Keratinocyte (primary cell): Measurements from ENCODE around the gene MRPL44. TPM values are rescaled to one million over a fixed set of nuclear protein-coding genes. Genes with fewer than 3 reads are reported as not detected.

Experiments
- DNase-seq: peaks from one replicate; pipeline ENCODE4 v3.0.0-alpha.2; 2011; ENCODE audit warnings: low read depth, missing footprints, low spot score
- FAIRE-seq: peaks from 2 replicates; lab custom pipeline; 2011; peaks lifted over from hg19 to GRCh38; lab: Jason Lieb, UNC
- H2AFZ ChIP-seq: 2 replicates; pipeline ENCODE4 v1.6.0; 2012; ENCODE audit warnings: low read length, control low read depth, inconsistent platforms; ENCODE audit not compliant: control insufficient read depth
- H3K27ac ChIP-seq: 2 replicates; pipeline ENCODE4 v1.5.1; 2011; ENCODE audit warnings: low read length; ENCODE audit not compliant: control insufficient read depth, insufficient read depth
- H3K27me3 ChIP-seq: 3 replicates; pipeline ENCODE4 v1.6.0; 2011; ENCODE audit warnings: low read length; ENCODE audit not compliant: control insufficient read depth, insufficient read depth; ENCODE audit errors: extremely low read depth
- H3K36me3 ChIP-seq, 2 experiments: 2 replicates in 1 of 2; 3 replicates in 1 of 2; pipeline ENCODE4 v1.5.1; 2011; ENCODE audit warnings: low read length in 2 of 2, mild to moderate bottlenecking in 1 of 2; ENCODE audit not compliant: control insufficient read depth in 2 of 2, insufficient read depth in 2 of 2; ENCODE audit errors: extremely low read depth in 1 of 2
- H3K4me1 ChIP-seq: 3 replicates; pipeline ENCODE4 v1.5.1; 2011; ENCODE audit warnings: low read length; ENCODE audit not compliant: control insufficient read depth, insufficient read depth; ENCODE audit errors: extremely low read depth
- H3K4me2 ChIP-seq: 3 replicates; pipeline ENCODE4 v1.6.0; 2011; ENCODE audit warnings: low read depth, low read length; ENCODE audit not compliant: control insufficient read depth, insufficient read depth; ENCODE audit errors: extremely low read depth
- H3K4me3 ChIP-seq, 3 experiments: fragments of 200-600 bp in 1 of 3; sonication (generic) in 1 of 3; 2 replicates in 2 of 3; 3 replicates in 1 of 3; pipeline ENCODE4 v1.5.1; 2011 to 2016; ENCODE audit warnings: low read length in 3 of 3, mild to moderate bottlenecking in 3 of 3, control low read depth in 2 of 3, inconsistent platforms in 1 of 3, low read depth in 1 of 3, mixed read lengths in 1 of 3, mixed run types in 1 of 3, moderate library complexity in 1 of 3; ENCODE audit not compliant: control insufficient read depth in 2 of 3, insufficient read depth in 2 of 3; ENCODE audit errors: extremely low read depth in 1 of 3
- H3K79me2 ChIP-seq: 2 replicates; pipeline ENCODE4 v1.6.0; 2012; ENCODE audit warnings: low read length; ENCODE audit not compliant: control insufficient read depth, insufficient read depth
- H3K9ac ChIP-seq: 3 replicates; pipeline ENCODE4 v1.6.0; 2011; ENCODE audit warnings: low read length; ENCODE audit not compliant: control insufficient read depth, insufficient read depth; ENCODE audit errors: extremely low read depth
- H3K9me1 ChIP-seq: 3 replicates; pipeline ENCODE4 v1.6.0; 2011; ENCODE audit warnings: low read length; ENCODE audit not compliant: control insufficient read depth, insufficient read depth; ENCODE audit errors: extremely low read depth
- H3K9me3 ChIP-seq: 2 replicates; pipeline ENCODE4 v1.5.1; 2012; ENCODE audit warnings: low read depth, low read length; ENCODE audit not compliant: control insufficient read depth
- H4K20me1 ChIP-seq: 3 replicates; pipeline ENCODE4 v1.6.0; 2011; ENCODE audit warnings: low read length; ENCODE audit not compliant: control insufficient read depth, insufficient read depth; ENCODE audit errors: extremely low read depth
- EZH2 ChIP-seq: IDR thresholded peaks from one replicate; pipeline ENCODE4 v1.6.1; 2012; ENCODE audit warnings: inconsistent platforms, mild to moderate bottlenecking, low read length, moderate library complexity
- dilution Hi-C: fragments of 300-500 bp; cut with MboI; formaldehyde crosslinking; loops from one replicate; pipeline ENCODE4 v1.7.0; 2020; ENCODE audit warnings: low sequenced_read_pairs; ENCODE audit not compliant: extremely low pct_ligation_motif_present
- polyA plus RNA-seq, 5 experiments: library from polyadenylated mRNA; depleted of rRNA in 3 of 5; stranded (reverse) in 3 of 5; stranded (forward) in 1 of 5; unstranded in 1 of 5; fragments of >200 nt; gene quantifications; 1 replicate in 1 of 5; 2 replicates in 3 of 5; 3 replicates in 1 of 5; pipeline versions ENCODE4 v1.2.1 to v1.2.3, GENCODE V29; 2011 to 2012; ENCODE audit warnings: missing spikeins in 2 of 5, low read depth in 1 of 5, low replicate concordance in 1 of 5
- TF ChIP-seq, protein P1 (sequence below), 3 experiments: IDR thresholded peaks in 1 of 3; conservative IDR thresholded peaks in 1 of 3; optimal IDR thresholded peaks in 1 of 3; 2 replicates in 2 of 3; 3 replicates in 1 of 3; pipeline versions ENCODE3 to v1.5.1; 2011; ENCODE audit warnings: low read length in 3 of 3, mild to moderate bottlenecking in 3 of 3, moderate library complexity in 2 of 3, control low read depth in 1 of 3, inconsistent platforms in 1 of 3; ENCODE audit not compliant: insufficient read depth in 2 of 3; ENCODE audit errors: extremely low read depth in 1 of 3

Gene MRPL44
- polyA plus RNA-seq, 1 donor (not counting 4 experiments of a cell fraction or from before 2014, with no cell fraction given): 27.1 TPM

- no peaks in the 10 kb centered on the region for H4K20me1 ChIP-seq
- H3K27me3 ChIP-seq: no peaks in the 10 kb centered on the region
- FAIRE-seq (no peak), DNase-seq (no peak)
- H3K4me2 ChIP-seq: no peak overlapping the region
- H3K27ac ChIP-seq: no peak overlapping the region
- H3K4me3 ChIP-seq: no peak overlapping the region
- peaks cover 27% of the 10 kb centered on the region for H3K4me1 ChIP-seq
- no peak overlapping the region for H3K9ac ChIP-seq
- H3K9me3 ChIP-seq: no peaks in the 10 kb centered on the region
- H3K79me2 ChIP-seq: peaks cover 22% of the 10 kb centered on the region
- dilution Hi-C loops: no loop called here
- H3K9me1 ChIP-seq: no peaks in the 10 kb centered on the region
- H2AFZ ChIP-seq: no peak overlapping the region
- peaks cover 0 to 2% of the 10 kb centered on the region in 2 experiments for H3K36me3 ChIP-seq
- TF ChIP-seq, protein P1, sequence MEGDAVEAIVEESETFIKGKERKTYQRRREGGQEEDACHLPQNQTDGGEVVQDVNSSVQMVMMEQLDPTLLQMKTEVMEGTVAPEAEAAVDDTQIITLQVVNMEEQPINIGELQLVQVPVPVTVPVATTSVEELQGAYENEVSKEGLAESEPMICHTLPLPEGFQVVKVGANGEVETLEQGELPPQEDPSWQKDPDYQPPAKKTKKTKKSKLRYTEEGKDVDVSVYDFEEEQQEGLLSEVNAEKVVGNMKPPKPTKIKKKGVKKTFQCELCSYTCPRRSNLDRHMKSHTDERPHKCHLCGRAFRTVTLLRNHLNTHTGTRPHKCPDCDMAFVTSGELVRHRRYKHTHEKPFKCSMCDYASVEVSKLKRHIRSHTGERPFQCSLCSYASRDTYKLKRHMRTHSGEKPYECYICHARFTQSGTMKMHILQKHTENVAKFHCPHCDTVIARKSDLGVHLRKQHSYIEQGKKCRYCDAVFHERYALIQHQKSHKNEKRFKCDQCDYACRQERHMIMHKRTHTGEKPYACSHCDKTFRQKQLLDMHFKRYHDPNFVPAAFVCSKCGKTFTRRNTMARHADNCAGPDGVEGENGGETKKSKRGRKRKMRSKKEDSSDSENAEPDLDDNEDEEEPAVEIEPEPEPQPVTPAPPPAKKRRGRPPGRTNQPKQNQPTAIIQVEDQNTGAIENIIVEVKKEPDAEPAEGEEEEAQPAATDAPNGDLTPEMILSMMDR (optimal IDR thresholded peaks at IDR 0.05 in 1 of 3, IDR thresholded peaks at IDR 0.05 in 1 of 3, conservative IDR thresholded peaks at IDR 0.05 in 1 of 3; ENCODE audit: extremely low read depth in 1 of 3, insufficient read depth in 2 of 3, low read length in 3 of 3): no peak
- TF ChIP-seq EZH2: no peak
These were observed 2.9 kb upstream of the MRPL44 start for GRCh38 chr2:223954401-223954800.

DNA sequence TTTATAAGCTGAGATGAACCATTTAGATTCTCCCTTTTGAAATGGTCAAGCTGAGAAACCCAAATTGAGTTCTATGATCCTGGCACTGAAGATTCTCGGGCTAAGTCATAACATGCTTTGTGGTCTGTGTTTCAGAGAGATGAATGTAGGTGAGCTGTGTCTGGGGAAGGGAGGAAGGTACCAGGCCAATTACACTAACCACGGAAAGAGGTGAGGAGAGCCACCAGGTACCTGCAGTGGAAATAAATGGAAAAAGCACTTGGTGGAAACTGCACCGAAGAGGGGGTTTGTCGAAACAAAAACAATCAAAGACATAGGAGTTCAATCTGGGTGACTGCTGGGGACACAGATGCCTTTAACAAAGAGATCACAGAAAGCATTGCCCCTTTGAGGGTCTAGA, 963 bp upstream of the MRPL44 start:
- TF ChIP-seq, protein P1 (optimal IDR thresholded peaks at IDR 0.05 in 1 of 3, IDR thresholded peaks at IDR 0.05 in 1 of 3, conservative IDR thresholded peaks at IDR 0.05 in 1 of 3; ENCODE audit: extremely low read depth in 1 of 3, insufficient read depth in 2 of 3, low read length in 3 of 3): no peak
- TF ChIP-seq EZH2: no peak
- H3K9me1 ChIP-seq: no peaks in the 10 kb centered on the region
- peak overlapping the region in 2 of 3 experiments; percentile 91 to 94 for H3K4me3 ChIP-seq
- peaks cover 35% of the 10 kb centered on the region for H3K4me1 ChIP-seq
- H3K9me3 ChIP-seq: no peaks in the 10 kb centered on the region
- dilution Hi-C loops: no loop called here
- H3K27me3 ChIP-seq: no peaks in the 10 kb centered on the region
- FAIRE-seq (peak; percentile 97), DNase-seq (no peak)
- H3K27ac ChIP-seq: peak overlapping the region; percentile 81
- no peaks in the 10 kb centered on the region for H4K20me1 ChIP-seq
- peak overlapping the region; percentile 93 for H3K9ac ChIP-seq
- H2AFZ ChIP-seq: peak overlapping the region; percentile 29
- H3K36me3 ChIP-seq: peaks cover 5 to 6% of the 10 kb centered on the region in 2 experiments
- peak overlapping the region; percentile 82 for H3K4me2 ChIP-seq
- peaks cover 41% of the 10 kb centered on the region for H3K79me2 ChIP-seq
